Mammary epithelial cell (primary cell): Measurements from ENCODE around the gene PARD3B.

Experiments
- CTCF ChIP-seq, 2 donors: IDR thresholded peaks in 1 of 2; conservative IDR thresholded peaks in 1 of 2; 2 replicates each; pipeline ENCODE4 v1.5.1; 2011 to 2012; ENCODE audit warnings: inconsistent platforms in 2 of 2, low read length in 2 of 2, mild to moderate bottlenecking in 2 of 2, control low read depth in 1 of 2, low read depth in 1 of 2; ENCODE audit not compliant: insufficient read depth in 1 of 2; ENCODE audit errors: extremely low read depth in 1 of 2
- EZH2 ChIP-seq: IDR thresholded peaks from 2 replicates; pipeline ENCODE4 v1.6.1; 2012; ENCODE audit warnings: low read length, inconsistent platforms, borderline replicate concordance

GRCh38 chr2:204948024-204948763, 402.9 kb downstream of the PARD3B start:
- TF ChIP-seq CTCF (conservative IDR thresholded peaks at IDR 0.05 in 1 of 2, IDR thresholded peaks at IDR 0.05 in 1 of 2; ENCODE audit: extremely low read depth in 1 of 2, insufficient read depth in 1 of 2, low read depth in 1 of 2, low read length in 2 of 2) (no peak), EZH2 (no peak)
